OCI-LY3 (cell line): ENCODE data around the gene UBE2D3.

Experiments used
- H2AFZ ChIP-seq: fragments of 200-600, 300-600 bp; shearing (Covaris generic); 2 replicates; pipeline ENCODE4 v1.6.0; 2014; ENCODE audit warnings: antibody characterized with exemption, low read depth, low read length
- H3K27ac ChIP-seq: fragments of 200-600, 300-600 bp; sonication (generic); 2 replicates; pipeline ENCODE4 v1.5.1; 2014; ENCODE audit warnings: mild to moderate bottlenecking, low read length, moderate library complexity, mixed read lengths
- H3K27me3 ChIP-seq: fragments of 200-600, 300-600 bp; sonication (generic); 2 replicates; pipeline ENCODE4 v1.6.1; 2014; ENCODE audit warnings: low read depth, low read length, mixed read lengths
- H3K36me3 ChIP-seq: fragments of 200-600, 300-600 bp; sonication (generic); replicated peaks from 2 replicates; pipeline ENCODE3; 2014; ENCODE audit warnings: low read depth, low read length, mixed read lengths
- H3K4me1 ChIP-seq: fragments of 300-600, 200-600 bp; sonication (generic); 2 replicates; pipeline ENCODE4 v1.6.1; 2014; ENCODE audit warnings: low read length, mixed read lengths
- H3K4me2 ChIP-seq: fragments of 200-600, 300-600 bp; sonication (generic); 2 replicates; pipeline ENCODE4 v1.6.1; 2014; ENCODE audit warnings: low read length, mixed read lengths
- H3K4me3 ChIP-seq: fragments of 300-600, 200-600 bp; sonication (generic); 2 replicates; pipeline ENCODE4 v1.5.1; 2014; ENCODE audit warnings: antibody characterized with exemption, mild to moderate bottlenecking, low read length, moderate library complexity
- H3K79me2 ChIP-seq: fragments of 300-600, 200-600 bp; shearing (Covaris generic); 2 replicates; pipeline ENCODE4 v1.6.1; 2014; ENCODE audit warnings: mild to moderate bottlenecking, low read length, mixed read lengths
- H3K9ac ChIP-seq: fragments of 300-600, 200-600 bp; shearing (Covaris generic); 2 replicates; pipeline ENCODE4 v1.6.0; 2014; ENCODE audit warnings: mild to moderate bottlenecking, low read length, moderate library complexity
- H3K9me3 ChIP-seq: fragments of 200-600, 300-600 bp; shearing (Covaris generic); 2 replicates; pipeline ENCODE4 v1.6.1; 2014; ENCODE audit warnings: low read length, mixed read lengths; ENCODE audit not compliant: insufficient read depth
- H4K20me1 ChIP-seq: fragments of 200-600, 300-600 bp; sonication (generic); 2 replicates; pipeline ENCODE4 v1.6.1; 2016; ENCODE audit warnings: low read length, mixed read lengths; ENCODE audit not compliant: insufficient read depth
- CTCF ChIP-seq: fragments of 200-600, 300-600 bp; sonication (generic); IDR thresholded peaks from 2 replicates; pipeline ENCODE4 v1.5.1; 2014; ENCODE audit warnings: antibody characterized with exemption, low read length, low read depth
- EZH2phosphoT487 ChIP-seq: fragments of 200-600 bp; shearing (Covaris generic); IDR thresholded peaks from 2 replicates; pipeline ENCODE4 v1.6.1; 2018; ENCODE audit warnings: antibody characterized with exemption, mixed run types, low read depth

UBE2D3 gene

DNA sequence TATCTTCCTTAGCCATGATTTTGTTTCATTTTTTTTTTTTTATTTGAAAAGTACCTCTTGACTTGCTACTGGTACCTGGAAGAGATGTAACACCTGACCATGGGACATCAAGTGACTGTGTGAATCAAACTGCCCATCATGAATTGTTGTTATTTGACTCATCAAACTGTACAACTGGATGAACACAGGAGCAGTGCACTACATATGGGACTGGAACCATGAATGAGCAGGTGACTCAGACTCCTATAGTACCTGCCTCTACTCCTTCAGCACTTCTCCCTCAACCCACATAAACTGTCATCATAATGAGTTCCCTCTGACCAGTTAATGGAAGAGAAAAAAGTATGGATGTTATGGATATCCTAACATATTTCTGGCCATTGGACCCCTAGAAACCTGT lies 15.9 kb upstream of the UBE2D3 start:
- Histone ChIP-seq H2AFZ (no peak overlapping the region), H3K9me3 (no peaks in the 10 kb centered on the region), H3K36me3 (no peaks in the 10 kb centered on the region), H3K4me2 (no peak overlapping the region), H3K4me3 (no peak overlapping the region), H3K9ac (no peak overlapping the region), H3K27me3 (no peaks in the 10 kb centered on the region), H3K4me1 (peaks cover 6% of the 10 kb centered on the region; the same call in 1 of the 2 replicates), H3K27ac (no peak overlapping the region), H4K20me1 (no peaks in the 10 kb centered on the region), H3K79me2 (no peaks in the 10 kb centered on the region)
- TF ChIP-seq CTCF (no peak), EZH2phosphoT487 (no peak)

GRCh38 chr4:102842367-102842766 lies 15.0 kb upstream of the UBE2D3 start:
- no peak overlapping the region for H3K4me2 ChIP-seq
- H2AFZ ChIP-seq: no peak overlapping the region
- no peaks in the 10 kb centered on the region for H3K9me3 ChIP-seq
- no peak overlapping the region for H3K9ac ChIP-seq
- no peaks in the 10 kb centered on the region for H4K20me1 ChIP-seq
- TF ChIP-seq CTCF: no peak
- no peak for TF ChIP-seq EZH2phosphoT487
- H3K36me3 ChIP-seq: no peaks in the 10 kb centered on the region
- H3K4me3 ChIP-seq: no peak overlapping the region
- H3K79me2 ChIP-seq: no peaks in the 10 kb centered on the region
- H3K27ac ChIP-seq: no peak overlapping the region
- peaks cover 6% of the 10 kb centered on the region; the same call in 1 of the 2 replicates for H3K4me1 ChIP-seq
- H3K27me3 ChIP-seq: no peaks in the 10 kb centered on the region

DNA sequence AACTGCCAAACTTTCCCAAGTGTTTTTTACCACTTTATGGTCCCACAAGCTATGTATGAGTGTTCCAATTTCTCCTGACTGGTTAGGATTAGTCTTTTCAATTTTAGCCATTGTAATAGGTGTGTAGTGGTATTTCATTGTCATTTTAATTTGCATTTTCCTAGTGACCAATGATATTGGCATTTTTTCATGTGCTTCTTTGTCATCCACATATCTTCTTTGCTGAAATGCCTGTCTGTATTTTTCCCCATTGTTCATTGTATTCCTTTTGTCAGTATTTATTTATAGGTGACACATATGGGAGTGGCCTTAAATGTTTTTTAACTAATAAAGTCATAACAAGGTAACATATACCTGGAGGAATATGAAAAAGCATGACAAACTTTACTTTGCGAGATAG lies 9.2 kb upstream of the UBE2D3 start:
- Histone ChIP-seq H3K4me2 (no peak overlapping the region), H3K9ac (no peak overlapping the region), H4K20me1 (no peaks in the 10 kb centered on the region), H3K27ac (no peak overlapping the region), H2AFZ (no peak overlapping the region), H3K4me1 (no peaks in the 10 kb centered on the region), H3K4me3 (no peak overlapping the region), H3K27me3 (no peaks in the 10 kb centered on the region), H3K36me3 (no peaks in the 10 kb centered on the region), H3K9me3 (no peaks in the 10 kb centered on the region), H3K79me2 (peaks cover 3% of the 10 kb centered on the region; the same call in 1 of the 2 replicates)
- TF ChIP-seq CTCF: no peak
- no peak for TF ChIP-seq EZH2phosphoT487

DNA sequence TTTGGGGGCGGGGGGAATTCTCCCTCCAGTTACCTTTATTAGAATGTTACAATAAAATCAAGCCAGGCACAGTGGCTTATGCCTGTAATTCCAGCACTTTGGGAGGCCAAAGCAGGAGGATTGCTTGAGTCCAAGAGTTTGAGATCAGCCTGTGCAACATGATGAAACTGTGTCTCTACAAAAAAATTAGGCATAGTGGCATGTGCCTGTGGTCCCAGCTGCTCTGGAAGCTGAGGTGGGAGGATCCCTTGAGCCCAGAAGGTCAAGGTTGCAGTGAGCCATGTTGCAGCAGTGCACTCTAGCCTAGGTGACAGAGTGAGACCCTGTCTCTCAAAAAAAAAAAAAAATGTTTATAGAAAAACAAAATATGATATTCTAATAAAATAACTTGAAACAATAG lies 5.3 kb upstream of the UBE2D3 start:
- no peak overlapping the region for H2AFZ ChIP-seq
- H3K4me2 ChIP-seq: no peak overlapping the region
- H3K9me3 ChIP-seq: no peaks in the 10 kb centered on the region
- no peak overlapping the region for H3K9ac ChIP-seq
- peaks cover 7% of the 10 kb centered on the region for H3K4me1 ChIP-seq
- no peak overlapping the region for H3K27ac ChIP-seq
- no peak overlapping the region for H3K4me3 ChIP-seq
- H3K79me2 ChIP-seq: peaks cover 22% of the 10 kb centered on the region
- TF ChIP-seq CTCF: no peak
- TF ChIP-seq EZH2phosphoT487: no peak
- H3K27me3 ChIP-seq: no peaks in the 10 kb centered on the region
- H4K20me1 ChIP-seq: no peaks in the 10 kb centered on the region
- H3K36me3 ChIP-seq: no peaks in the 10 kb centered on the region
